Measurements from ENCODE around the gene IGSF1.

Gene IGSF1

DNA sequence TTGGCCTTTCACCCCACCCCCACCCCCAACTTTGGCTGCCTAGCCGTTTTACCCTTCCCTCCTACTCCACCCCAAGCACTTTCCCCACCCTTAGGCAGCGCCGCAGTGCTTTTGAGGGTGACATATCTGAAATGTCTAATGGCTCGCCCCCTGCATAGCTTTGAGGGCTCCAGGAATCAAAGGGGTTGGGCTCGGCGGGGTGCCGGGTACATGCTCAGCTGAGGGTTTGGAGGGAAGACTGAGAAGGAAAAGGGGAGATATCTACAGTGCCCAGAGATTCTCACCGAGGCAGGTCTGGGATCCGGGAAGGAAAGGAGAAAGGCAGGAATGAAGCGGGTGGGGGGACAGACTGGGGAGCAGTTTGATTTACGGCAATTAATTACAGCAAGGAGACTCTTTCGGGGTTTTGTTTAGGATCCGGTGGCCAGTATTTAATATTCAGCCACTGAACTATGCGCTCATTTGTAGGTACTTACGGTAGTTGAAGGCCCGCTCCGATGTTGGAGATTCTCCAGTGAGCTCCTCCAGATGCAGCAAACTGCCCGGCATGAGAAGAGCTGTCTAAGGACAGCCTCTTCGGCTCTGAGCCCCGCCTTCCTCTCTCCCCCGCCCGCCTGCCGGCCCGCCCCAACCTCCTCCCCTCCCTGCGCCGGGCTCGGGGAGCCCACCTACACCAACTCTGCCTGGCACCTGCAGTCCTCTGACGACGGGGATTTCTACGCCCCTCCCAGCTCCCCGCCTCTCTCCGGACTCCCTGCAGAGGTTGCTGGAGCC, at the start of gene IGSF1:
IGSF1 (minus strand) TSS at position 569 of the 774 bp plus-strand sequence. CDS start 2,632 bp downstream, outside the sequence.
- TF ChIP-seq POLR2A (IDR thresholded peaks at IDR 0.05; ENCODE audit: low read depth, low read length): no peak
- peak; percentile 21 for DNase-seq (ENCODE audit: insufficient read length, low spot score)
- FAIRE-seq: no peak

DNA sequence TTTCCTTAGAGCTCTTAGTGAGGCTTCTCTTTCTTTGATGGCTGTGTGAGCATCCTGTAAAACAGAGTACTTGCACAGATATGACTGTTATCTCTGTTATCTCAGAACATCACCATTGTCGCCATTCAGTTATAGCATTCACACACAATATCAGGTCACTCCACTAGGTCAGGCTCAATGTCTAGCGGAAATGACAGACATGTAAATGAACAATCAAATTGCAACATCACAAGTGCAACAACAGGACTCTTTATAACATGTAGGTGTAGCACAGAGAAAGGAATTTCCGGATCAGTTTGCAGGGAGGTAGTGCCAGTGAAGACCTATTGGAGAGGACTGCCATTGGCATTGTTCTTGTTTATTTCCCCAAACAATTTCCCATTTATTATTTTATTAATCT, 43.2 kb upstream of the IGSF1 start:
- TF ChIP-seq POLR2A (IDR thresholded peaks at IDR 0.05; ENCODE audit: low read depth, low read length): no peak
- DNase-seq (ENCODE audit: insufficient read length, low spot score) (no peak), FAIRE-seq (no peak)

DNA sequence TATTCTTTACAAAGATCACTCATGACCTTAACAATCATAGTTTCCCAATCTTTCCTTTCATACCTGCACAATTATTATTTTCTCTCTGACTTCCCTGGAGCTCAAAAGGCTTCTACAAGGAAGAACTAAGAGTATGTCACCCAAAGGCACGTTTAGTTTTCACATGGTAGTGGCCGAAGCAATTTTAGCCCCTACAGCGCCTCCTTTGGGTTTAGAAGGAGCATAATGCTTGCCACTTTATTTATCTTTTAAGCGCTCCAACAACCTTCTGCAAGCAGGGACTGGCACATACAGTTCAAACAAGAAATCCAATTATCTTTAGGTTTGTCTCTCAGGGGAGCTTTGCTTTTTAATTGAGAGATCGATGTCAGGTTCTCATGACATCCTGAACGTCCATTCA, 42.0 kb upstream of the IGSF1 start:
- TF ChIP-seq POLR2A (IDR thresholded peaks at IDR 0.05; ENCODE audit: low read depth, low read length): no peak
- DNase-seq (ENCODE audit: insufficient read length, low spot score) (no peak), FAIRE-seq (no peak)

DNA sequence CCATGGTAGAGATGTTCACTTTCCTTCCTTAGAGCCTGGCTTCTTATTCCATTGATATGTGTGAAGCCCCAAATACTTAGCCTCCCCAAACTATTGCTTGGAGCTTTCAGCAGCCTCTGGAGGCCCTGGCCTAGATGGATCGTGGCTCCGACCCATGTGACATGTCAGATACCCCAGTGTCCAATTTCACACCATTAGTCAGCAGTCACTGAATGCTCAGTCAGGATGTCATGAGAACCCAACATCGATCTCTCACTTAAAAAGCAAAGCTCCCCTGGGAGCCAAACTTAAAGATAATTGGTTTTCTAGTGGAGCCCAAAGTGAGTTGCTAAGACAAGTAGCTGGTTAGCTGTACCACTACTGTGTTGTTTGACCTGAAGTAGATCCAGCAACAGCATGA, 41.6 kb upstream of the IGSF1 start:
- FAIRE-seq (no peak), DNase-seq (ENCODE audit: insufficient read length, low spot score) (no peak)
- no peak for TF ChIP-seq POLR2A (IDR thresholded peaks at IDR 0.05; ENCODE audit: low read depth, low read length)

- DNase-seq (ENCODE audit: insufficient read length, low spot score): no peak
- no peak for TF ChIP-seq POLR2A (IDR thresholded peaks at IDR 0.05; ENCODE audit: low read depth, low read length)
- no peak for FAIRE-seq
These were observed 33.5 kb upstream of the IGSF1 start for GRCh38 chrX:131322651-131323050.

DNA sequence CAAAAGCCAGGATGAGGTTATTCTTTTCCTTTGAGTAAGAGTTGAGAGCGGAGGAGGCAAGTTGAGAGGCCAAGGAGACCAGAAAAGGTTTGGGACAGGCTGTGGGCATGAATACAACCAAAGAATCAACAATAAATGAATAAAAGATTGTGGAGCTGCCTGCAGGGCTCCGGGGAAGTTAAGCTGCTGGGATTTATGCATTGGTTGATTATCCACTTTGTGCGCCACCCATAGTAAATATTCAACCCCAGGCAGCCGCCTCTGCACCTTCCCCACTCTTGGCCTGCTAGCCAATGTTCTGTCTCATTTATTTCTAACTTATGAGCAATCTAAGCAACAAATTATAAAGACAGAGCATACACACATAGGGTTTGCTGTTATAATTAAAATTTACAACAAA, 28.2 kb upstream of the IGSF1 start:
- TF ChIP-seq POLR2A (IDR thresholded peaks at IDR 0.05; ENCODE audit: low read depth, low read length): no peak
- DNase-seq (ENCODE audit: insufficient read length, low spot score): no peak
- no peak for FAIRE-seq

- no peak for TF ChIP-seq POLR2A (IDR thresholded peaks at IDR 0.05; ENCODE audit: low read depth, low read length)
- FAIRE-seq: no peak
- DNase-seq (ENCODE audit: insufficient read length, low spot score): no peak
These were observed 27.2 kb upstream of the IGSF1 start for GRCh38 chrX:131316260-131316659.

GRCh38 chrX:131308980-131309379, 19.9 kb upstream of the IGSF1 start:
- DNase-seq (ENCODE audit: insufficient read length, low spot score): no peak
- TF ChIP-seq POLR2A (IDR thresholded peaks at IDR 0.05; ENCODE audit: low read depth, low read length): no peak
- FAIRE-seq: no peak

GRCh38 chrX:131306601-131307000, 17.5 kb upstream of the IGSF1 start:
- DNase-seq (ENCODE audit: insufficient read length, low spot score) (no peak), FAIRE-seq (no peak)
- TF ChIP-seq POLR2A (IDR thresholded peaks at IDR 0.05; ENCODE audit: low read depth, low read length): no peak

DNA sequence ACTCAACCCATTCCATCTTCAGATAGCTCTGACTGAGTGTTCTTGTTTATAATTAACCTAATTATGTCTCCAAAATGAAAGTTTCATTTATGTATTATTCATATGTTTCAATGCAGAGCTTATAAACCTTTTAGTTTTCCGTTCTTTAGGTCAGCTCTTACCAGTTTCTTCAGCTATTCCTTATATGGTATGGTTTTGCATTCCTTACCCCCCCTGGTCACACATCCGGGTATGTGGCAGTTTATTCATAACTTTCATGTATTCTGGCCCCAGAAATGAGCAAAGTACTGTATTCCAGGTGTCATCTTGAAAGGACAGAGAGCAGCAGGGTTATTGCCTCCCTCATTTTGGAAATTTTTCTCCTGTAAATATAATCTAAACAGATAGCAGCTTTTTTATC, 16.8 kb upstream of the IGSF1 start:
- no peak for FAIRE-seq
- TF ChIP-seq POLR2A (IDR thresholded peaks at IDR 0.05; ENCODE audit: low read depth, low read length): no peak
- DNase-seq (ENCODE audit: insufficient read length, low spot score): no peak

GRCh38 chrX:131302701-131303100, 13.6 kb upstream of the IGSF1 start:
- FAIRE-seq: no peak
- no peak for TF ChIP-seq POLR2A (IDR thresholded peaks at IDR 0.05; ENCODE audit: low read depth, low read length)
- no peak for DNase-seq (ENCODE audit: insufficient read length, low spot score)

- DNase-seq (ENCODE audit: insufficient read length, low spot score) (no peak), FAIRE-seq (no peak)
- no peak for TF ChIP-seq POLR2A (IDR thresholded peaks at IDR 0.05; ENCODE audit: low read depth, low read length)
These were observed 12.0 kb upstream of the IGSF1 start for GRCh38 chrX:131301155-131301554.

- no peak for TF ChIP-seq POLR2A (IDR thresholded peaks at IDR 0.05; ENCODE audit: low read depth, low read length)
- no peak for FAIRE-seq
These were observed 9.7 kb upstream of the IGSF1 start for GRCh38 chrX:131298846-131299245.

GRCh38 chrX:131298036-131298435, 8.9 kb upstream of the IGSF1 start:
- FAIRE-seq (no peak), DNase-seq (ENCODE audit: insufficient read length, low spot score) (no peak)
- TF ChIP-seq POLR2A (IDR thresholded peaks at IDR 0.05; ENCODE audit: low read depth, low read length): no peak

More at GRCh38 chrX:131298846-131299245, 9.7 kb upstream of the IGSF1 start:
- DNase-seq (ENCODE audit: insufficient read length, low spot score): no peak

DNA sequence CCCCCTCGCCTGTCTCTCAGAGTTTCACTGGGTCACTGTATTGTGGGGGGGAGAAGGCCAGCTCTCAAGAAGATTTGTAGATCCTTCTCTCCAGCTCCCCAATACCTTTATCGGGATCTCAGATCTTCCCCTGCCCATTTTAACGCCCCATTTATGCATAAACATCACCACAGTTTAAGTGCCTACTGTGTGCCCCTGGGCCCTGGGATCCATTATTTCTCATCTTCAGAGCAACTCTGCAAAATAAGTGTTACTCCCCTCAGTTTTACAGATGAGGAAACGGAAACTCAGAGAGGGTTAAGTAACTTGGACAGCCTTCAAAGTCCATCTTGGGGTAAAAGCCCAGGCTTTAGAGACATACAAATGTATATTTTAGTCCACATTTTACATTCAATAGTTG, 421 bp upstream of the IGSF1 start:
- FAIRE-seq (no peak), DNase-seq (ENCODE audit: insufficient read length, low spot score) (no peak)
- no peak for TF ChIP-seq POLR2A (IDR thresholded peaks at IDR 0.05; ENCODE audit: low read depth, low read length)

All from H54 (cell line).